ENCODE measurements around the gene ESYT1. TPM values are rescaled to one million over a fixed set of nuclear protein-coding genes. Genes with fewer than 3 reads are reported as not detected.

Gene ESYT1
- total RNA-seq, 1 donor, result 304 TPM

GRCh38 chr12:56134897-56135296 is 6.8 kb downstream of the ESYT1 start:
- no peak overlapping the region for H2AFZ ChIP-seq (ENCODE audit: low read length)
- H3K4me1 ChIP-seq (ENCODE audit: insufficient read depth, low read length), result no peaks in the 10 kb centered on the region
- H3K79me2 ChIP-seq (ENCODE audit: insufficient read depth, low read length), result peaks cover 5% of the 10 kb centered on the region
- H3K4me2 ChIP-seq (ENCODE audit: insufficient read depth, low read length), result no peak overlapping the region
- H3K27me3 ChIP-seq (ENCODE audit: insufficient read depth, low read length), result no peaks in the 10 kb centered on the region
- H4K20me1 ChIP-seq (ENCODE audit: insufficient read depth, low read length), result peaks cover 3% of the 10 kb centered on the region
- no peak overlapping the region for H3K4me3 ChIP-seq (ENCODE audit: insufficient read depth, low read length)
- DNase-seq (ENCODE audit: insufficient read length, low spot score, missing footprints), result no peak
- peaks cover 81% of the 10 kb centered on the region for H3K36me3 ChIP-seq (ENCODE audit: insufficient read depth, low read length)
- H3K9me3 ChIP-seq (ENCODE audit: low read depth, low read length), result no peaks in the 10 kb centered on the region
- TF ChIP-seq, protein P1, sequence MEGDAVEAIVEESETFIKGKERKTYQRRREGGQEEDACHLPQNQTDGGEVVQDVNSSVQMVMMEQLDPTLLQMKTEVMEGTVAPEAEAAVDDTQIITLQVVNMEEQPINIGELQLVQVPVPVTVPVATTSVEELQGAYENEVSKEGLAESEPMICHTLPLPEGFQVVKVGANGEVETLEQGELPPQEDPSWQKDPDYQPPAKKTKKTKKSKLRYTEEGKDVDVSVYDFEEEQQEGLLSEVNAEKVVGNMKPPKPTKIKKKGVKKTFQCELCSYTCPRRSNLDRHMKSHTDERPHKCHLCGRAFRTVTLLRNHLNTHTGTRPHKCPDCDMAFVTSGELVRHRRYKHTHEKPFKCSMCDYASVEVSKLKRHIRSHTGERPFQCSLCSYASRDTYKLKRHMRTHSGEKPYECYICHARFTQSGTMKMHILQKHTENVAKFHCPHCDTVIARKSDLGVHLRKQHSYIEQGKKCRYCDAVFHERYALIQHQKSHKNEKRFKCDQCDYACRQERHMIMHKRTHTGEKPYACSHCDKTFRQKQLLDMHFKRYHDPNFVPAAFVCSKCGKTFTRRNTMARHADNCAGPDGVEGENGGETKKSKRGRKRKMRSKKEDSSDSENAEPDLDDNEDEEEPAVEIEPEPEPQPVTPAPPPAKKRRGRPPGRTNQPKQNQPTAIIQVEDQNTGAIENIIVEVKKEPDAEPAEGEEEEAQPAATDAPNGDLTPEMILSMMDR (IDR thresholded peaks at IDR 0.05; ENCODE audit: extremely low read depth, low read depth, low read length), result no peak
- H3K27ac ChIP-seq (ENCODE audit: low read depth, low read length), result no peak overlapping the region

DNA sequence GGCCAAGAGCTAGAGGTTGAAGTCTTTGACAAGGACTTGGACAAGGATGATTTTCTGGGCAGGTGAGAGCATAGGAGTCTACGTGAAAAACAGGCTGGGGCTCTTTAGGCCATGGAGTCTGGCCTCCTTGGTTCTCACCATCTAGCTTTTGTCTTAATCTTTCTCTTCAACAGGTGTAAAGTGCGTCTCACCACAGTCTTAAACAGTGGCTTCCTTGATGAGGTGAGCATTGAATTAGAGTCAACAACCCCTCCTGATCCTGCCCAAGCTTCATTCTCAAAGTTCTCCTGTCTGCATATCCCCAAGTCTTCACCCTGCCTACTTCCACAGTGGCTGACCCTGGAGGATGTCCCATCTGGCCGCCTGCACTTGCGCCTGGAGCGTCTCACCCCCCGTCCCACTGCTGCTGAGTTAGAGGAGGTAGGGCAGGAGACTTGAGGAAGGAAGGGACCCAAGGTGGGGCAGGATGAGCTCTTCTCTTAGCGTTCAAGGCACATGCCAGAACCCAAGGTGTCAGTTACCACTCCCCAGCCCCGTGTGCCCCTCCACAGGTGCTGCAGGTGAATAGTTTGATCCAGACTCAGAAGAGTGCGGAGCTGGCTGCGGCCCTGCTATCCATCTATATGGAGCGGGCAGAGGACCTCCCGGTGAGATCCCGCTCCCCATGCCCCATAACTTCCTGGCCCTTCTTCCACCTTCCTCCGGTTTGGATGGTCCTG is 9.9 kb downstream of the ESYT1 start:
- DNase-seq (ENCODE audit: insufficient read length, low spot score, missing footprints), result no peak
- Histone ChIP-seq H3K4me1 (ENCODE audit: insufficient read depth, low read length) (no peaks in the 10 kb centered on the region), H3K4me2 (ENCODE audit: insufficient read depth, low read length) (no peak overlapping the region), H4K20me1 (ENCODE audit: insufficient read depth, low read length) (peaks cover 3% of the 10 kb centered on the region), H3K4me3 (ENCODE audit: insufficient read depth, low read length) (no peak overlapping the region), H3K27ac (ENCODE audit: low read depth, low read length) (no peak overlapping the region), H3K9me3 (ENCODE audit: low read depth, low read length) (no peaks in the 10 kb centered on the region), H2AFZ (ENCODE audit: low read length) (no peak overlapping the region), H3K79me2 (ENCODE audit: insufficient read depth, low read length) (no peaks in the 10 kb centered on the region), H3K36me3 (ENCODE audit: insufficient read depth, low read length) (peaks cover 69% of the 10 kb centered on the region), H3K27me3 (ENCODE audit: insufficient read depth, low read length) (no peaks in the 10 kb centered on the region)
- TF ChIP-seq, protein P1 (IDR thresholded peaks at IDR 0.05; ENCODE audit: extremely low read depth, low read depth, low read length), result no peak

DNA sequence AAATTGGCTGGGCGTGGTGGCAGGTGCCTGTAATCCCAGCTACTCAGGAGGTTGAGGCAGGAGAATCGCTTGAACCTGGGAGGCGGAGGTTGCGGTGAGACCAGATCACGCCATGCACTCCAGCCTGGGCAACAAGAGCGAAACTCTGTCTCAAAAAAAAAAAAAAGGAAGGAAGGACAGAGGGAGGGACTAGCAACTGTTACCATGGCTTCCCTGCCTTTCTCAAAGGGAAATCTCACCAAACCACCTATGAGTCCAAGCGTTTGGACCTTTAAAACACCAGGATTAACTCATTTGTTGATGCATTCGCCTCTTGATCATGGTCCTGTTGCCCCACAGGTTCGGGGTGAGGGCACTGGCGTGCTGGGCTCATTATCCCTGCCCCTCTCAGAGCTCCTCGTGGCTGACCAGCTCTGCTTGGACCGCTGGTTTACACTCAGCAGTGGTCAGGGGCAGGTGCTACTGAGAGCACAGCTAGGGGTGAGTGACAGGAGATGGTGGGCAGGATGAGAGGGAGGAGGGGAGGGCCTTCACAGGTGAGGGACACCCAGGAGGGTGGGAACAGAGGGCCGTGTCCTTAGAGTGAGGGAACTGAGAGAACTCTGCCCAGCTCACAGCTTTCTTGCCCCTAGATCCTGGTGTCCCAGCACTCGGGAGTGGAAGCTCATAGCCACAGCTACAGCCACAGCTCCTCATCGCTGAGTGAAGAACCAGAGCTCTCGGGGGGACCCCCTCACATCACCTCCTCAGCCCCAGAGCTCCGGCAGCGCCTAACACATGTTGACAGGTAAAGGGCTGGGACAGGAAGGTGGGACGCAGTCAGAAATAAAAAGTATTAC is 14.1 kb downstream of the ESYT1 start:
- TF ChIP-seq, protein P1 (IDR thresholded peaks at IDR 0.05; ENCODE audit: extremely low read depth, low read depth, low read length), result no peak
- H4K20me1 ChIP-seq (ENCODE audit: insufficient read depth, low read length), result peaks cover 3% of the 10 kb centered on the region
- no peak overlapping the region for H3K27ac ChIP-seq (ENCODE audit: low read depth, low read length)
- peaks cover 53% of the 10 kb centered on the region for H3K36me3 ChIP-seq (ENCODE audit: insufficient read depth, low read length)
- H3K4me3 ChIP-seq (ENCODE audit: insufficient read depth, low read length), result no peak overlapping the region
- no peak overlapping the region for H2AFZ ChIP-seq (ENCODE audit: low read length)
- H3K27me3 ChIP-seq (ENCODE audit: insufficient read depth, low read length), result no peaks in the 10 kb centered on the region
- H3K79me2 ChIP-seq (ENCODE audit: insufficient read depth, low read length), result no peaks in the 10 kb centered on the region
- H3K4me1 ChIP-seq (ENCODE audit: insufficient read depth, low read length), result peaks cover 5% of the 10 kb centered on the region
- no peaks in the 10 kb centered on the region for H3K9me3 ChIP-seq (ENCODE audit: low read depth, low read length)
- no peak overlapping the region for H3K4me2 ChIP-seq (ENCODE audit: insufficient read depth, low read length)
- DNase-seq (ENCODE audit: insufficient read length, low spot score, missing footprints), result no peak

GRCh38 chr12:56143217-56143616 is 15.2 kb downstream of the ESYT1 start:
- Histone ChIP-seq H3K79me2 (ENCODE audit: insufficient read depth, low read length) (no peaks in the 10 kb centered on the region), H4K20me1 (ENCODE audit: insufficient read depth, low read length) (no peaks in the 10 kb centered on the region), H3K27me3 (ENCODE audit: insufficient read depth, low read length) (no peaks in the 10 kb centered on the region), H3K27ac (ENCODE audit: low read depth, low read length) (no peak overlapping the region), H3K9me3 (ENCODE audit: low read depth, low read length) (no peaks in the 10 kb centered on the region), H3K4me3 (ENCODE audit: insufficient read depth, low read length) (no peak overlapping the region), H3K4me2 (ENCODE audit: insufficient read depth, low read length) (no peak overlapping the region), H2AFZ (ENCODE audit: low read length) (no peak overlapping the region), H3K4me1 (ENCODE audit: insufficient read depth, low read length) (peaks cover 5% of the 10 kb centered on the region), H3K36me3 (ENCODE audit: insufficient read depth, low read length) (peaks cover 43% of the 10 kb centered on the region)
- DNase-seq (ENCODE audit: insufficient read length, low spot score, missing footprints), result no peak
- TF ChIP-seq, protein P1 (IDR thresholded peaks at IDR 0.05; ENCODE audit: extremely low read depth, low read depth, low read length), result no peak
